GM18951 (cell line): ENCODE measurements around the gene TLK1.

Source experiments
- POLR2A ChIP-seq: IDR thresholded peaks from 4 replicates; pipeline ENCODE4 v1.6.1; 2011; ENCODE audit warnings: mild to moderate bottlenecking; ENCODE audit not compliant: insufficient read length, insufficient read depth; ENCODE audit errors: extremely low read depth
- in situ Hi-C: fragments of 300-500 bp; cut with MboI; formaldehyde crosslinking; loops from one replicate; pipeline ENCODE4 v1.12.0; 2022; ENCODE audit warnings: low sequenced_read_pairs, mixed read lengths, inconsistent platforms; ENCODE audit not compliant: unreplicated experiment

The TLK1 gene

GRCh38 chr2:171009386-171009785 is 151.3 kb downstream of the TLK1 start:
- in situ Hi-C loops, result no loop called here
- TF ChIP-seq POLR2A, result no peak

- in situ Hi-C loops, result no loop called here
- no peak for TF ChIP-seq POLR2A
Observed at GRCh38 chr2:171008550-171009205, 152.0 kb downstream of the TLK1 start.

- TF ChIP-seq POLR2A, result no peak
- in situ Hi-C loops, result no loop called here
Observed at GRCh38 chr2:171004833-171005232, 155.9 kb downstream of the TLK1 start.

- in situ Hi-C loops, result no loop called here
- TF ChIP-seq POLR2A, result no peak
Observed at GRCh38 chr2:171004363-171004762, 156.3 kb downstream of the TLK1 start.

- TF ChIP-seq POLR2A, result no peak
- in situ Hi-C loops, result no loop called here
Observed at GRCh38 chr2:170999654-171000053, 161.0 kb downstream of the TLK1 start.

- TF ChIP-seq POLR2A, result no peak
- in situ Hi-C loops, result no loop called here
Observed at GRCh38 chr2:170997893-170998597, 162.6 kb downstream of the TLK1 start.

- TF ChIP-seq POLR2A, result no peak
- in situ Hi-C loops, result no loop called here
Observed at GRCh38 chr2:170996316-170996715, 164.4 kb downstream of the TLK1 start.

- in situ Hi-C loops, result no loop called here
- TF ChIP-seq POLR2A, result no peak
Observed at GRCh38 chr2:170991398-170992182, 169.1 kb downstream of the TLK1 start.

- in situ Hi-C loops, result no loop called here
- TF ChIP-seq POLR2A, result no peak
Observed at GRCh38 chr2:170986566-170987258, 174.0 kb downstream of the TLK1 start.

- in situ Hi-C loops, result no loop called here
- TF ChIP-seq POLR2A, result peak; percentile 22
Observed at GRCh38 chr2:170985407-170985806, 175.3 kb downstream of the TLK1 start.

GRCh38 chr2:170984079-170984478 is 176.6 kb downstream of the TLK1 start:
- in situ Hi-C loops, result no loop called here
- TF ChIP-seq POLR2A, result no peak

- in situ Hi-C loops, result loop anchor here (10.0 kb wide), 4 partner anchors 179 to 599 kb away; no protein-coding TSS in a partner anchor
- no peak for TF ChIP-seq POLR2A
Observed at GRCh38 chr2:170975943-170976270, 184.8 kb downstream of the TLK1 start.
